ENCODE measurements around the gene POU3F1. TPM values are rescaled to one million over a fixed set of nuclear protein-coding genes. Genes with fewer than 3 reads are reported as not detected.
A peak's percentile ranks its signal among the peaks of the same experiment; 100 is the strongest.

Gene POU3F1
- total and polyA plus RNA-seq, 10 of the 15 experiments (the other 5 are each of a cell fraction or from before 2014, with no cell fraction given): 0.04 to 0.53 (median 0.10) TPM; not detected in 3

GRCh38 chr1:38013227-38013622, 33.4 kb downstream of the POU3F1 start:
- BruUV-seq (replicated peaks): TSS peak; percentile 76
- Histone ChIP-seq H2AFZ (ENCODE audit: control insufficient read depth, low read depth, low read length) (peak overlapping the region; percentile 79; the same call in 1 of the 2 replicates), H3K4me3 (peak overlapping the region; percentile 84), H3K27ac (ENCODE audit: control insufficient read depth, insufficient read depth) (peak overlapping the region; percentile 84), H3K4me1 (ENCODE audit: control insufficient read depth, insufficient read depth, low read length) (peaks cover 8% of the 10 kb centered on the region; the same call in 1 of the 2 replicates), H3K79me2 (ENCODE audit: control insufficient read depth, insufficient read depth, low read length) (peaks cover 29% of the 10 kb centered on the region), H4K20me1 (ENCODE audit: control insufficient read depth, insufficient read depth) (no peaks in the 10 kb centered on the region), H3K27me3 (replicated peaks in 1 of 2; ENCODE audit: control insufficient read depth in 2 of 2, insufficient read depth in 2 of 2, low read length in 1 of 2) (no peaks in the 10 kb centered on the region), H3K9ac (ENCODE audit: control insufficient read depth, insufficient read depth, low read length) (peak overlapping the region; percentile 91), H3K9me3 (replicated peaks; ENCODE audit: control insufficient read depth, insufficient read depth, low read length) (no peaks in the 10 kb centered on the region), H3K36me3 (ENCODE audit: control insufficient read depth in 2 of 2, insufficient read depth in 2 of 2, low read length in 1 of 2) (peaks cover 0 to 6% of the 10 kb centered on the region in 2 experiments; a peak in 1 of 4 replicates), H3K4me2 (ENCODE audit: control insufficient read depth, insufficient read depth) (peak overlapping the region; percentile 89)
- CTCF ChIA-PET: interaction anchor here (0.7 to 5.0 kb wide), 5 partner anchors 12 to 58 kb away, joined by 3 to 32 read pairs (median 8); partner anchors contain the start of gene SF3A3
- intact Hi-C loops (cut with micrococcal nuclease; ENCODE audit: unreplicated experiment): no loop called here
- in situ Hi-C loops (cut with MboI): no loop called here
- no peak for DNase-seq (ENCODE audit: low read depth, low spot score)
- peak; percentile 73 for TF ChIP-seq RUNX3 (IDR thresholded peaks at IDR 0.05; ENCODE audit: low read length)
- TF ChIP-seq RELA (IDR thresholded peaks at IDR 0.05; ENCODE audit: borderline replicate concordance, partially characterized antibody): no peak
- 0 out of 2 replicates have a peak, but pooled peaks have one; percentile 21 for TF ChIP-seq SMARCA5 (IDR thresholded peaks at IDR 0.05)
- no peak for FAIRE-seq
- ATAC-seq: no peak
- RAD21 ChIA-PET (ENCODE audit: unreplicated experiment): interaction anchor here (0.7 to 2.1 kb wide), 5 partner anchors 13 to 59 kb away, joined by 3 to 6 read pairs (median 3); no protein-coding TSS in a partner anchor
- POLR2A ChIA-PET: interaction anchor here (0.6 to 1.6 kb wide), 4 partner anchors 10 to 154 kb away, joined by 3 to 4 read pairs (median 3); partner anchors contain the start of gene MTF1
- WGBS (ENCODE audit: insufficient coverage, insufficient replicate concordance, low lambda C conversion rate, missing lambda C conversion rate): 0% methylated on average over 4 of the region's 4 CpGs
- SMC1A ChIA-PET (ENCODE audit: uncharacterized antibody, unreplicated experiment): interaction anchor here (1.2 to 2.9 kb wide), 5 partner anchors 10 to 58 kb away, joined by 3 to 16 read pairs (median 3); no protein-coding TSS in a partner anchor

DNA sequence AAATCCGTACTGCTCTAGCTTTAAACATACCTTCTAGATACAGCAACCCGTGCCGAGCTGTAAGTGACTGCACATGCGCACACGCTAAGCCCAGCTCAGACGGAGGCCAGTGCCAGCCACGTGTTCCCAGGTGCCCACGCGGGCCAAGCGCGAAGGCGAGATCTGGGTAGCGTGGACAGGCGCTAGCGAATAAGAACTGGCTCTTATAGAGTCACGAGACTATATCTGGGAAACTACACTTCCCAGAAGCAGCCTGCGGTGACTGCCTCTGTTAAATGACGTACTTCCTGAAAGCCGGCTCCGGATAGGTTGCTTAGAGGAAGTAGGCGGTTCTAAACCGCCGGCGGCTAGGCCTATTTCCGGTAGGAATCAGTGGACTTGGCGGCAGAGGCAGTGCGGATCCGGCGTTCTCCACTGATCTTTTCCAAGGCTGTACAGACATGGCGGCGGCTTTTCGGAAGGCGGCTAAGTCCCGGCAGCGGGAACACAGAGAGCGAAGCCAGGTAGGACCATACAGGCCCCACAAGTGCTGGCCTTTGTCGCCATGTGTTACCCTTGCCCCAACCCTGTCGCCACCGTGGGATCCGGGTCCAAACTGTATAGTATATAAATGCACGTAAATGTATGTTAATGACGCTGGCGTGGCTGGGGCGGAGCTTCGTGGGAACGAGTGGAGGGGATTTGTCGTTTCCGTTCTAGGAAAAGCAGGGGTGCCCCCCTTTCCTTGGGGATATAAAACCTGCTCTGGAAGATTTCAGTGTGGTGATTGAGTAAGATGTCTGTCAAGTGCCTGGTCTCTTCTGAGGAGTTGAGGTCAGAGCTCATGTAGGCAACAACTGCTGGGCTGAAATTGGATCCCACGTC, 34.0 kb downstream of the POU3F1 start, which contains the start of gene UTP11:
Gene UTP11 (plus strand): TSS at position 372 of the 864 bp plus-strand sequence. CDS start 69 bp downstream, at position 441.
- H3K9ac ChIP-seq (ENCODE audit: control insufficient read depth, insufficient read depth, low read length): peak within 1 kb of the TSS; percentile 91
- peak within 1 kb of the TSS; percentile 84 for H3K27ac ChIP-seq (ENCODE audit: control insufficient read depth, insufficient read depth)
- ATAC-seq: peak; percentile 96
- no peaks in the 10 kb centered on the region for H4K20me1 ChIP-seq (ENCODE audit: control insufficient read depth, insufficient read depth)
- no peaks in the 10 kb centered on the region for H3K27me3 ChIP-seq (replicated peaks in 1 of 2; ENCODE audit: control insufficient read depth in 2 of 2, insufficient read depth in 2 of 2, low read length in 1 of 2)
- in situ Hi-C loops (cut with MboI): no loop called here
- ChIA-PET POLR2A (interaction anchor here (0.6 to 1.6 kb wide), 7 partner anchors 9 to 153 kb away, joined by 3 to 4 read pairs (median 3); partner anchors contain the start of gene MTF1), SMC1A (ENCODE audit: uncharacterized antibody, unreplicated experiment) (interaction anchor here (1.2 to 2.9 kb wide), 4 partner anchors 9 to 59 kb away, joined by 3 to 16 read pairs (median 3); no protein-coding TSS in a partner anchor), RAD21 (ENCODE audit: unreplicated experiment) (interaction anchor here (0.6 to 2.1 kb wide), 7 partner anchors 17 to 325 kb away, joined by 3 to 6 read pairs (median 3); no protein-coding TSS in a partner anchor), CTCF (interaction anchor here (0.7 to 5.0 kb wide), 8 partner anchors 8 to 574 kb away, joined by 3 to 32 read pairs (median 4); partner anchors contain the start of gene SF3A3)
- no peaks in the 10 kb centered on the region for H3K9me3 ChIP-seq (replicated peaks; ENCODE audit: control insufficient read depth, insufficient read depth, low read length)
- peak; percentile 91 for FAIRE-seq
- DNase-seq (ENCODE audit: low read depth, low spot score): peak; percentile 86
- H3K79me2 ChIP-seq (ENCODE audit: control insufficient read depth, insufficient read depth, low read length): peaks cover 29% of the 10 kb centered on the region
- peak within 1 kb of the TSS; percentile 84 for H3K4me3 ChIP-seq
- 9% methylated on average over 49 of the region's 49 CpGs for WGBS (ENCODE audit: insufficient coverage, insufficient replicate concordance, low lambda C conversion rate, missing lambda C conversion rate)
- BruUV-seq (replicated peaks): no TSS peak
- H3K4me1 ChIP-seq (ENCODE audit: control insufficient read depth, insufficient read depth, low read length): peaks cover 8% of the 10 kb centered on the region; the same call in 1 of the 2 replicates
- H3K36me3 ChIP-seq (ENCODE audit: control insufficient read depth in 2 of 2, insufficient read depth in 2 of 2, low read length in 1 of 2): peaks cover 0 to 4% of the 10 kb centered on the region in 2 experiments; a peak in 1 of 4 replicates
- intact Hi-C loops (cut with micrococcal nuclease; ENCODE audit: unreplicated experiment): loop anchor here (1.0 kb wide), 1 partner anchor 22 kb away; the partner anchor contains the start of gene SF3A3
- H2AFZ ChIP-seq (ENCODE audit: control insufficient read depth, low read depth, low read length): peak within 1 kb of the TSS; percentile 79
- peak within 1 kb of the TSS; percentile 89 for H3K4me2 ChIP-seq (ENCODE audit: control insufficient read depth, insufficient read depth)
- TF ChIP-seq SPI1 (IDR thresholded peaks at IDR 0.05; ENCODE audit: borderline replicate concordance, insufficient read depth, low read depth, low read length) (0 out of 2 replicates have a peak, but pooled peaks have one; percentile 4), MTA2 (IDR thresholded peaks at IDR 0.05; ENCODE audit: low read depth) (no peak), BCL11A (IDR thresholded peaks at IDR 0.05; ENCODE audit: low read depth, low read length) (no peak), BMI1 (IDR thresholded peaks at IDR 0.05; ENCODE audit: borderline replicate concordance) (no peak), MYC (IDR thresholded peaks at IDR 0.05; ENCODE audit: insufficient read depth, insufficient read length, insufficient replicate concordance, low read length, severe bottlenecking) (peak; percentile 60), EP300 (IDR thresholded peaks at IDR 0.05; ENCODE audit: borderline replicate concordance in 1 of 2, control insufficient read depth in 1 of 2, low read depth in 2 of 2, low read length in 2 of 2) (no peak)
- TF ChIP-seq, protein P1, sequence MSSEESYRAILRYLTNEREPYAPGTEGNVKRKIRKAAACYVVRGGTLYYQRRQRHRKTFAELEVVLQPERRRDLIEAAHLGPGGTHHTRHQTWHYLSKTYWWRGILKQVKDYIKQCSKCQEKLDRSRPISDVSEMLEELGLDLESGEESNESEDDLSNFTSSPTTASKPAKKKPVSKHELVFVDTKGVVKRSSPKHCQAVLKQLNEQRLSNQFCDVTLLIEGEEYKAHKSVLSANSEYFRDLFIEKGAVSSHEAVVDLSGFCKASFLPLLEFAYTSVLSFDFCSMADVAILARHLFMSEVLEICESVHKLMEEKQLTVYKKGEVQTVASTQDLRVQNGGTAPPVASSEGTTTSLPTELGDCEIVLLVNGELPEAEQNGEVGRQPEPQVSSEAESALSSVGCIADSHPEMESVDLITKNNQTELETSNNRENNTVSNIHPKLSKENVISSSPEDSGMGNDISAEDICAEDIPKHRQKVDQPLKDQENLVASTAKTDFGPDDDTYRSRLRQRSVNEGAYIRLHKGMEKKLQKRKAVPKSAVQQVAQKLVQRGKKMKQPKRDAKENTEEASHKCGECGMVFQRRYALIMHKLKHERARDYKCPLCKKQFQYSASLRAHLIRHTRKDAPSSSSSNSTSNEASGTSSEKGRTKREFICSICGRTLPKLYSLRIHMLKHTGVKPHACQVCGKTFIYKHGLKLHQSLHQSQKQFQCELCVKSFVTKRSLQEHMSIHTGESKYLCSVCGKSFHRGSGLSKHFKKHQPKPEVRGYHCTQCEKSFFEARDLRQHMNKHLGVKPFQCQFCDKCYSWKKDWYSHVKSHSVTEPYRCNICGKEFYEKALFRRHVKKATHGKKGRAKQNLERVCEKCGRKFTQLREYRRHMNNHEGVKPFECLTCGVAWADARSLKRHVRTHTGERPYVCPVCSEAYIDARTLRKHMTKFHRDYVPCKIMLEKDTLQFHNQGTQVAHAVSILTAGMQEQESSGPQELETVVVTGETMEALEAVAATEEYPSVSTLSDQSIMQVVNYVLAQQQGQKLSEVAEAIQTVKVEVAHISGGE (CRISPR knock-in tag; IDR thresholded peaks at IDR 0.05): no peak

Data from GM12878 (cell line).